HepG2 (cell line): ENCODE data around the gene SYP. TPM values are rescaled to one million over a fixed set of nuclear protein-coding genes. Genes with fewer than 3 reads are reported as not detected.
A peak's percentile ranks its signal among the peaks of the same experiment; 100 is the strongest.

Experiments
- ATAC-seq: fragments of 200-7000 bp; cut with Tn5 transposase; 3 replicates; pipeline ENCODE4 v1.9.1; 2020; ENCODE audit warnings: mild to moderate bottlenecking, moderate library complexity
- BruUV-seq: library from RNA; stranded (reverse); fragments of 400-500 nt; replicated peaks from 2 replicates; lab custom pipeline; 2021; lab: Mats Ljungman, UMichigan
- CTCF ChIA-PET: fragments of 300-600 bp; formaldehyde crosslinking; extraction: SDS; loops from one replicate; lab custom pipeline; 2021; ENCODE audit warnings: low total read pairs, inconsistent platforms, low intra/inter-chr PET ratio; lab: Yijun Ruan, JAX
- POLR2A ChIA-PET: fragments of 350-600 bp; sonication (Branson Sonifier 250); formaldehyde crosslinking; loops from one replicate; lab custom pipeline; 2020; ENCODE audit warnings: antibody characterized with exemption, inconsistent platforms; lab: Yijun Ruan, JAX
- DNase-seq: peaks from one replicate; pipeline ENCODE4 v3.0.0-alpha.2; 2015; ENCODE audit warnings: low spot score
- FAIRE-seq: peaks from 3 replicates; lab custom pipeline; 2011; peaks lifted over from hg19 to GRCh38; lab: Jason Lieb, UNC
- H2AFZ ChIP-seq: one replicate; pipeline ENCODE4 v1.6.1; 2011; ENCODE audit warnings: low read length, inconsistent platforms
- H3K27ac ChIP-seq: fragments of 300-600 bp; 3 replicates; pipeline ENCODE4 v1.8.0; 2011; ENCODE audit warnings: mixed run types, mild to moderate bottlenecking, mixed read lengths, low read length, inconsistent platforms; ENCODE audit not compliant: insufficient read depth; ENCODE audit errors: extremely low read length
- H3K27me3 ChIP-seq, 2 experiments: fragments of 200-600 bp in 1 of 2; 2 replicates in 1 of 2; 3 replicates in 1 of 2; pipeline versions ENCODE4 v1.6.0 to v1.8.0; 2011; ENCODE audit warnings: low read length in 2 of 2, mild to moderate bottlenecking in 2 of 2, moderate library complexity in 2 of 2, inconsistent platforms in 1 of 2; ENCODE audit not compliant: insufficient read depth in 2 of 2, control insufficient read depth in 1 of 2
- H3K36me3 ChIP-seq, 2 experiments: fragments of 200-600 bp in 1 of 2; replicated peaks in 1 of 2; 2 replicates in 1 of 2; 3 replicates in 1 of 2; pipeline versions ENCODE4 v1.5.1 to v1.8.0; 2011; ENCODE audit warnings: low read length in 2 of 2, inconsistent platforms in 1 of 2; ENCODE audit not compliant: insufficient read depth in 2 of 2, control insufficient read depth in 1 of 2
- H3K4me1 ChIP-seq: 2 replicates; pipeline ENCODE4 v1.5.1; 2012; ENCODE audit warnings: low read length, inconsistent platforms; ENCODE audit not compliant: insufficient read depth
- H3K4me2 ChIP-seq: 2 replicates; pipeline ENCODE4 v1.6.0; 2011; ENCODE audit warnings: low read depth, low read length, inconsistent platforms
- H3K4me3 ChIP-seq, 3 experiments: fragments of 200-600 bp in 1 of 3; sonication (generic), shearing (Covaris generic) in 1 of 3; replicated peaks in 1 of 3; 2 replicates each; pipeline ENCODE4 v1.5.1; 2011 to 2016; ENCODE audit warnings: low read length in 3 of 3, inconsistent platforms in 2 of 3, low read depth in 2 of 3, mild to moderate bottlenecking in 2 of 3, control low read depth in 1 of 3, mixed read lengths in 1 of 3; ENCODE audit not compliant: insufficient read depth in 1 of 3
- H3K79me2 ChIP-seq: one replicate; pipeline ENCODE4 v1.6.1; 2011; ENCODE audit warnings: low read length, inconsistent platforms; ENCODE audit not compliant: insufficient read depth
- H3K9ac ChIP-seq: 2 replicates; pipeline ENCODE4 v1.6.0; 2011; ENCODE audit warnings: mild to moderate bottlenecking, low read depth, low read length, inconsistent platforms; ENCODE audit not compliant: insufficient read depth
- H3K9me3 ChIP-seq: 2 replicates; pipeline ENCODE4 v1.5.1; 2012; ENCODE audit warnings: mild to moderate bottlenecking, low read length
- H4K20me1 ChIP-seq: 2 replicates; pipeline ENCODE4 v1.6.0; 2011; ENCODE audit warnings: inconsistent platforms, mild to moderate bottlenecking, low read length, moderate library complexity; ENCODE audit not compliant: insufficient read depth
- ARID2 ChIP-seq: sonication (generic); formaldehyde crosslinking; IDR thresholded peaks from 2 replicates; pipeline ENCODE4 v1.8.1; 2022; ENCODE audit warnings: mild to moderate bottlenecking, missing genetic modification reagents, borderline replicate concordance
- BRD4 ChIP-seq: sonication (generic); formaldehyde crosslinking; IDR thresholded peaks from 2 replicates; pipeline ENCODE4 v1.4.0; 2020; ENCODE audit warnings: missing genetic modification reagents
- NFYC ChIP-seq: IDR thresholded peaks from 2 replicates; pipeline ENCODE4 v1.6.1; 2016; ENCODE audit warnings: missing genetic modification reagents, missing compliant biosample characterization
- NR2C2 ChIP-seq: sonication (generic); formaldehyde crosslinking; IDR thresholded peaks from 2 replicates; pipeline ENCODE4 v1.4.0; 2020; ENCODE audit warnings: missing genetic modification reagents, mild to moderate bottlenecking, moderate library complexity, borderline replicate concordance
- SIN3A ChIP-seq: IDR thresholded peaks from 2 replicates; pipeline ENCODE4 v1.6.1; 2011; ENCODE audit warnings: low read depth, mild to moderate bottlenecking, control low read depth, low read length, borderline replicate concordance
- ZNF451 ChIP-seq: sonication (generic); formaldehyde crosslinking; IDR thresholded peaks from 2 replicates; pipeline ENCODE4 v1.5.0; 2020; ENCODE audit warnings: mild to moderate bottlenecking, missing genetic modification reagents
- WGBS: methylation state at CpG from one replicate; pipeline ENCODE4 v1.1.6; 2017; ENCODE audit warnings: low lambda C conversion rate; 5-methylcytosine and 5-hydroxymethylcytosine counted together
- in situ Hi-C: cut with HindIII; loops from 2 replicates; pipeline ENCODE4 v1.10.0; 2017; ENCODE audit warnings: low pct_unique_long_range_greater_than_20kb; ENCODE audit not compliant: extremely low pct_ligation_motif_present
- intact Hi-C: fragments of 100-400 bp; cut with micrococcal nuclease; formaldehyde crosslinking; loops from one replicate; pipeline ENCODE4 v1.10.0; 2022; ENCODE audit not compliant: unreplicated experiment
- polyA plus RNA-seq, 8 experiments: library from polyadenylated mRNA; depleted of rRNA in 3 of 8; stranded (reverse) in 7 of 8; unstranded in 1 of 8; fragments of >200 nt; fragmentation: Illumina TruSeq in 4 of 8; extraction: Trizol in 4 of 8; gene quantifications; 2 replicates each; pipeline versions ENCODE4 v1.2.1 to v1.2.3, GENCODE V29; 2011 to 2016; ENCODE audit warnings: low read depth in 4 of 8, missing spikeins in 1 of 8, mixed read lengths in 1 of 8; ENCODE audit not compliant: insufficient read depth in 1 of 8
- total RNA-seq, 5 experiments: library from RNA; depleted of rRNA; stranded (reverse); fragments of >200 nt; fragmentation: Illumina TruSeq; extraction: Trizol; gene quantifications; 2 replicates each; pipeline ENCODE4 v1.2.3, GENCODE V29; 2016; ENCODE audit warnings: low read depth in 1 of 5
- TF ChIP-seq, protein P1 (sequence below): sonication (generic); formaldehyde crosslinking; IDR thresholded peaks from 2 replicates; pipeline ENCODE4 v1.4.0; 2020; ENCODE audit warnings: mild to moderate bottlenecking, missing genetic modification reagents
- TF ChIP-seq, protein P2 (sequence below): sonication (generic); formaldehyde crosslinking; IDR thresholded peaks from 2 replicates; pipeline ENCODE4 v1.9.0; 2021; ENCODE audit warnings: missing genetic modification reagents, borderline replicate concordance
- TF ChIP-seq, protein P3 (sequence below): sonication (generic); formaldehyde crosslinking; IDR thresholded peaks from 2 replicates; pipeline ENCODE4 v1.4.0; 2020; ENCODE audit warnings: missing genetic modification reagents

SYP gene
- total and polyA plus RNA-seq, 2 of the 13 experiments (the other 11 are each of a cell fraction or from before 2014, with no cell fraction given), result 2.0 to 2.5 TPM

- TF ChIP-seq NR2C2 (CRISPR knock-in tag) (peak; percentile 53), ARID2 (CRISPR knock-in tag) (no peak), SIN3A (peak; percentile 22; the same call in 1 of the 2 replicates)
- TF ChIP-seq, protein P1, sequence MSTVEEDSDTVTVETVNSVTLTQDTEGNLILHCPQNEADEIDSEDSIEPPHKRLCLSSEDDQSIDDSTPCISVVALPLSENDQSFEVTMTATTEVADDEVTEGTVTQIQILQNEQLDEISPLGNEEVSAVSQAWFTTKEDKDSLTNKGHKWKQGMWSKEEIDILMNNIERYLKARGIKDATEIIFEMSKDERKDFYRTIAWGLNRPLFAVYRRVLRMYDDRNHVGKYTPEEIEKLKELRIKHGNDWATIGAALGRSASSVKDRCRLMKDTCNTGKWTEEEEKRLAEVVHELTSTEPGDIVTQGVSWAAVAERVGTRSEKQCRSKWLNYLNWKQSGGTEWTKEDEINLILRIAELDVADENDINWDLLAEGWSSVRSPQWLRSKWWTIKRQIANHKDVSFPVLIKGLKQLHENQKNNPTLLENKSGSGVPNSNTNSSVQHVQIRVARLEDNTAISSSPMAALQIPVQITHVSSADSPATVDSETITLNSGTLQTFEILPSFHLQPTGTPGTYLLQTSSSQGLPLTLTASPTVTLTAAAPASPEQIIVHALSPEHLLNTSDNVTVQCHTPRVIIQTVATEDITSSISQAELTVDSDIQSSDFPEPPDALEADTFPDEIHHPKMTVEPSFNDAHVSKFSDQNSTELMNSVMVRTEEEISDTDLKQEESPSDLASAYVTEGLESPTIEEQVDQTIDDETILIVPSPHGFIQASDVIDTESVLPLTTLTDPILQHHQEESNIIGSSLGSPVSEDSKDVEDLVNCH (CRISPR knock-in tag), result no peak
- TF ChIP-seq, protein P2, sequence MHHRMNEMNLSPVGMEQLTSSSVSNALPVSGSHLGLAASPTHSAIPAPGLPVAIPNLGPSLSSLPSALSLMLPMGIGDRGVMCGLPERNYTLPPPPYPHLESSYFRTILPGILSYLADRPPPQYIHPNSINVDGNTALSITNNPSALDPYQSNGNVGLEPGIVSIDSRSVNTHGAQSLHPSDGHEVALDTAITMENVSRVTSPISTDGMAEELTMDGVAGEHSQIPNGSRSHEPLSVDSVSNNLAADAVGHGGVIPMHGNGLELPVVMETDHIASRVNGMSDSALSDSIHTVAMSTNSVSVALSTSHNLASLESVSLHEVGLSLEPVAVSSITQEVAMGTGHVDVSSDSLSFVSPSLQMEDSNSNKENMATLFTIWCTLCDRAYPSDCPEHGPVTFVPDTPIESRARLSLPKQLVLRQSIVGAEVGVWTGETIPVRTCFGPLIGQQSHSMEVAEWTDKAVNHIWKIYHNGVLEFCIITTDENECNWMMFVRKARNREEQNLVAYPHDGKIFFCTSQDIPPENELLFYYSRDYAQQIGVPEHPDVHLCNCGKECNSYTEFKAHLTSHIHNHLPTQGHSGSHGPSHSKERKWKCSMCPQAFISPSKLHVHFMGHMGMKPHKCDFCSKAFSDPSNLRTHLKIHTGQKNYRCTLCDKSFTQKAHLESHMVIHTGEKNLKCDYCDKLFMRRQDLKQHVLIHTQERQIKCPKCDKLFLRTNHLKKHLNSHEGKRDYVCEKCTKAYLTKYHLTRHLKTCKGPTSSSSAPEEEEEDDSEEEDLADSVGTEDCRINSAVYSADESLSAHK (CRISPR knock-in tag), result no peak
Observed at GRCh38 chrX:49190821-49191573, 9.0 kb downstream of the SYP start (continued).

DNA sequence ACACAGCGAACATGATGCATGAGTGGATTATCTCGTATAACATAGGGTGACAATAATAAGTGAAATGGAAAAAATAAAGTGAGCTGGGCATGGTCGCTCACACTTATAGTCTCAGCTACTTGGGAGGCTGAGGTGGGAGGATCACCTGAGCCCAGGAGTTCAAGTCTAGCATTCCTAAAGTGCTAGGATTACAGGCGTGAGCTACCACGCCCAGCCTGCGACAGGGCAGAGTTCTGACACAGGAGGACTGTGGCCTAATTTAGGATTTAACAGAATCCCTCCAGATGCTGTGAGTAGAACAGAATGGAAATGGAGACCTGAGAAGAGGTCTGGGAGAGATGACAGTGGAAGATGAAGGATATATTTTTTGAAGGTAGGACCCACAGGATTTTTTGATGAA, 10.4 kb downstream of the SYP start:
- no peak for DNase-seq
- intact Hi-C loops, result loop anchor here (5.0 kb wide), 2 partner anchors 78 to 452 kb away; partner anchors contain the start of gene PPP1R3F
- TF ChIP-seq, protein P3, sequence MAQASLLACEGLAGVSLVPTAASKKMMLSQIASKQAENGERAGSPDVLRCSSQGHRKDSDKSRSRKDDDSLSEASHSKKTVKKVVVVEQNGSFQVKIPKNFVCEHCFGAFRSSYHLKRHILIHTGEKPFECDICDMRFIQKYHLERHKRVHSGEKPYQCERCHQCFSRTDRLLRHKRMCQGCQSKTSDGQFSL (CRISPR knock-in tag), result no peak
- TF ChIP-seq ZNF451 (no peak), BRD4 (CRISPR knock-in tag) (no peak), NFYC (CRISPR knock-in tag) (no peak)
- Histone ChIP-seq H3K27ac (no peak overlapping the region), H3K9ac (0 out of 2 replicates have a peak overlapping the region, but pooled peaks have one; percentile 8), H3K79me2 (no peaks in the 10 kb centered on the region), H3K9me3 (no peaks in the 10 kb centered on the region), H3K4me1 (peaks cover 54% of the 10 kb centered on the region), H3K4me3 (0 out of 6 replicates have a peak overlapping the region, but pooled peaks of 1 of the 3 experiments have one; percentile 49), H3K4me2 (peak overlapping the region; percentile 58), H3K27me3 (no peaks in the 10 kb centered on the region), H4K20me1 (no peaks in the 10 kb centered on the region), H3K36me3 (no peaks in the 10 kb centered on the region), H2AFZ (no peak overlapping the region)
- CTCF ChIA-PET, result no interaction called here
- in situ Hi-C loops, result loop anchor here (5.0 kb wide), 1 partner anchor 67 kb away; the partner anchor contains the start of gene GPKOW
- FAIRE-seq, result peak; percentile 36
- POLR2A ChIA-PET, result interaction anchor here (1.0 kb wide), 1 partner anchor 21 kb away, joined by 3 read pairs; no protein-coding TSS in a partner anchor
- ATAC-seq, result no peak
- 53% methylated on average over 6 of the region's 6 CpGs for WGBS
- BruUV-seq, result no TSS peak
